ENCODE measurements around the gene CBLN3. TPM values are rescaled to one million over a fixed set of nuclear protein-coding genes. Genes with fewer than 3 reads are reported as not detected.

The CBLN3 gene
- total RNA-seq, 1 donor from 2014 or later = not detected

DNA sequence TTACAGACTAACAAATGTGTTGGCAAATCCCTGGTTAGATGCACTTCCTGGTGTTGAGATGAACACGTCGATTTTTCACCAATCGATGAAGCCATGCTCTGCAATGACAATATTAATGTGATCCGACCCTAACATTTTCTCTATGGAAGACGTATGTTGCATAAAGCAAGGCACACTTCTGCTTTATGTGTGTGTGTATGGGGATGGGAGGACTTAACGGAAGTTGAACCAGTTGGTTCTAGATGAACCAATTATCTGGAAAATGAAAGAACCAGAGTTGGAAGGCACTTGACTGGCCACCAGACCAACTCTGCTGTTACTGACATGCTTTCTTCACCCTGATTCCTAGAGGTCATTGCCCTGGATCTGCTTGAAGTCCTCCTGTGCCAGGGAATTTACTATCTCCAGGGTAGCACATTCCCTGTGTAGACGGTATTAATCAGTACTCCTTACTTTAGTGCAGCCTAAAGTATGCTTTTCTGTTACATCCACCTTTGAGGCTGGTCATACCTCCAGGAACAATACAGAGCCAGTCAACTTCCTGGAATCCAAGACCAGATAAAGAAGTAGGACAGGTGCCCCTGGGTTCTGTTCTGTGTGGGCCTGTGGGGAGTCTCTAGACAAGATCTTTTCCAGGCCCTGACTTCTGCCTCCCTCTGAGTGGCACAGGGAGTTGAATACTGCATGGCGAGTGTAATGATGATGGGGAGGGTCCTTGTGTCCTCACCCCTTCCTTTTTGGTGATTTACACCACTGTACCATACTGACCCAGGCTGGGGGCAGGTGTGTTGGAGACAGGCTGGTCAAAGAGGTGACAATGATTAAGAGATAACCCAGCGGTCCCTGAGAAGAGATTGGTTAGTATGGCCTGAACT, 9.0 kb upstream of the CBLN3 start:
- H3K9ac ChIP-seq = no peak overlapping the region
- H3K4me3 ChIP-seq = no peak overlapping the region
- peaks cover 9% of the 10 kb centered on the region for H3K4me1 ChIP-seq
- H3F3A ChIP-seq (ENCODE audit: low read depth) = peaks cover 27% of the 10 kb centered on the region
- H3K79me2 ChIP-seq (ENCODE audit: low read depth) = peaks cover 18% of the 10 kb centered on the region
- H3K36me3 Mint-ChIP-seq = peaks cover 16% of the 10 kb centered on the region
- peaks cover 18% of the 10 kb centered on the region for H4K20me1 ChIP-seq (ENCODE audit: low read depth)
- H2AFZ ChIP-seq (replicated peaks) = no peak overlapping the region
- H3K27ac ChIP-seq = no peak overlapping the region
- H3K4me1 Mint-ChIP-seq = peaks cover 14% of the 10 kb centered on the region
- TF ChIP-seq EZH2phosphoT487 (IDR thresholded peaks at IDR 0.05) = no peak
- no peak for TF ChIP-seq EZH2 (IDR thresholded peaks at IDR 0.05)
- TF ChIP-seq CTCF (IDR thresholded peaks at IDR 0.05) = no peak
- no peaks in the 10 kb centered on the region for H3K36me3 ChIP-seq
- no peak overlapping the region for H3K27ac Mint-ChIP-seq
- DNase-seq (ENCODE audit: low spot score) = no peak
- H3K4me2 ChIP-seq = no peak overlapping the region
- peaks cover 11% of the 10 kb centered on the region for H3K27me3 Mint-ChIP-seq (ENCODE audit: insufficient read depth, low read depth)
- H3K9me3 Mint-ChIP-seq = no peaks in the 10 kb centered on the region
- no peaks in the 10 kb centered on the region for H3K27me3 ChIP-seq
- no peaks in the 10 kb centered on the region for H3K9me3 ChIP-seq (ENCODE audit: low read depth)
- no peak overlapping the region for H3K4me3 Mint-ChIP-seq

DNA sequence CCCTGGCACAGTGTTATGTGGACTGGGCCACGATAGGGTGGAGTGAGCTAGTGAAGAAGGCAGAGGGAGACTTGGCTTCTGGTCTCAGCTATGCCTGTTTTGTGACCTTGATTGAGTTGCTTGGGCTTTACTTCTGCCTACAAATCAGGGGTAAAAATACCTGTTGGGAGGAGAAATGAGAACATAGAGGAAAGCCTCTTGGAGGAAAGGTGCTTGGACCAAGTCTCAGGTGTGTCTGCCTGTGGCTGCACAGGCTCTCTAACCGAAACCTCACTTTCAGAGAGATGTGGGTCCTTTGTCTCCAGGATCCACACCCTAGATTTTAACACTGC, 8.2 kb upstream of the CBLN3 start:
- Histone ChIP-seq H3K4me2 (no peak overlapping the region), H4K20me1 (ENCODE audit: low read depth) (peaks cover 19% of the 10 kb centered on the region), H3K4me3 (no peak overlapping the region), H3K9me3 (ENCODE audit: low read depth) (no peaks in the 10 kb centered on the region), H3K36me3 (no peaks in the 10 kb centered on the region), H3K79me2 (ENCODE audit: low read depth) (peaks cover 13% of the 10 kb centered on the region), H3K27ac (no peak overlapping the region), H3F3A (ENCODE audit: low read depth) (peaks cover 27% of the 10 kb centered on the region), H2AFZ (replicated peaks) (no peak overlapping the region), H3K27me3 (no peaks in the 10 kb centered on the region), H3K9ac (no peak overlapping the region), H3K4me1 (peaks cover 9% of the 10 kb centered on the region)
- no peak for TF ChIP-seq CTCF (IDR thresholded peaks at IDR 0.05)
- TF ChIP-seq EZH2phosphoT487 (IDR thresholded peaks at IDR 0.05) = no peak
- TF ChIP-seq EZH2 (IDR thresholded peaks at IDR 0.05) = no peak
- Mint-ChIP-seq H3K27me3 (ENCODE audit: insufficient read depth, low read depth) (peaks cover 10% of the 10 kb centered on the region), H3K4me3 (no peak overlapping the region), H3K36me3 (peaks cover 18% of the 10 kb centered on the region), H3K27ac (no peak overlapping the region), H3K4me1 (peaks cover 12% of the 10 kb centered on the region), H3K9me3 (no peaks in the 10 kb centered on the region)
- DNase-seq (ENCODE audit: low spot score) = no peak

GRCh38 chr14:24437020-24437735, 7.7 kb upstream of the CBLN3 start:
- Mint-ChIP-seq H3K4me1 (peaks cover 12% of the 10 kb centered on the region), H3K4me3 (peak overlapping the region; percentile 58), H3K27me3 (ENCODE audit: insufficient read depth, low read depth) (peaks cover 9% of the 10 kb centered on the region), H3K27ac (no peak overlapping the region), H3K36me3 (peaks cover 18% of the 10 kb centered on the region), H3K9me3 (no peaks in the 10 kb centered on the region)
- H3K79me2 ChIP-seq (ENCODE audit: low read depth) = peaks cover 13% of the 10 kb centered on the region
- H3K9ac ChIP-seq = no peak overlapping the region
- H4K20me1 ChIP-seq (ENCODE audit: low read depth) = peaks cover 24% of the 10 kb centered on the region
- no peak overlapping the region for H2AFZ ChIP-seq (replicated peaks)
- H3K27me3 ChIP-seq = no peaks in the 10 kb centered on the region
- DNase-seq (ENCODE audit: low spot score) = no peak
- H3K4me2 ChIP-seq = no peak overlapping the region
- H3F3A ChIP-seq (ENCODE audit: low read depth) = peaks cover 23% of the 10 kb centered on the region
- TF ChIP-seq EZH2 (IDR thresholded peaks at IDR 0.05) (no peak), EZH2phosphoT487 (IDR thresholded peaks at IDR 0.05) (no peak), CTCF (IDR thresholded peaks at IDR 0.05) (no peak)
- no peaks in the 10 kb centered on the region for H3K9me3 ChIP-seq (ENCODE audit: low read depth)
- no peaks in the 10 kb centered on the region for H3K36me3 ChIP-seq
- peaks cover 9% of the 10 kb centered on the region for H3K4me1 ChIP-seq
- H3K27ac ChIP-seq = no peak overlapping the region
- H3K4me3 ChIP-seq = no peak overlapping the region

All from neural progenitor cell (in vitro differentiated cells).